Epithelial cell of esophagus (primary cell): Measurements from ENCODE around the gene FAP.

ENCODE experiments used
- DNase-seq: peaks from one replicate; pipeline ENCODE4 v3.0.0; 2010; ENCODE audit warnings: low read depth
- H3K4me3 ChIP-seq: 2 replicates; pipeline ENCODE4 v1.5.1; 2011; ENCODE audit warnings: mild to moderate bottlenecking, low read length, control low read depth
- CTCF ChIP-seq: IDR thresholded peaks from 2 replicates; pipeline ENCODE4 v1.5.1; 2011; ENCODE audit warnings: low read depth, mild to moderate bottlenecking, low read length, control low read depth, inconsistent platforms; ENCODE audit not compliant: insufficient read depth; ENCODE audit errors: missing control alignments

The FAP gene

GRCh38 chr2:162267496-162267895 is 24.3 kb upstream of the FAP start:
- no peak for DNase-seq
- H3K4me3 ChIP-seq = no peak overlapping the region
- no peak for TF ChIP-seq CTCF

GRCh38 chr2:162266460-162266760 is 23.2 kb upstream of the FAP start:
- DNase-seq = no peak
- TF ChIP-seq CTCF = no peak
- H3K4me3 ChIP-seq = no peak overlapping the region

- TF ChIP-seq CTCF = no peak
- H3K4me3 ChIP-seq = no peak overlapping the region
Measured at GRCh38 chr2:162265666-162266459, 22.6 kb upstream of the FAP start.

GRCh38 chr2:162261032-162261945 is 18.0 kb upstream of the FAP start:
- H3K4me3 ChIP-seq = no peak overlapping the region
- TF ChIP-seq CTCF = no peak
- DNase-seq = peak; percentile 80

More at GRCh38 chr2:162265666-162266459, 22.6 kb upstream of the FAP start:
- no peak for DNase-seq

GRCh38 chr2:162258686-162259085 is 15.4 kb upstream of the FAP start:
- no peak for DNase-seq
- TF ChIP-seq CTCF = no peak
- no peak overlapping the region for H3K4me3 ChIP-seq

- DNase-seq = no peak
- H3K4me3 ChIP-seq = no peak overlapping the region
- no peak for TF ChIP-seq CTCF
Measured at GRCh38 chr2:162258169-162258568, 14.9 kb upstream of the FAP start.
